ENCODE measurements around the gene ALG3.

Gene ALG3

GRCh38 chr3:184248454-184249411, at the start of gene ALG3:
ALG3 (minus strand) TSS chr3:184248962; CDS start chr3:184248940, 22 bp downstream.
- H3K4me3 ChIP-seq (ENCODE audit: low read depth, low read length): peak within 1 kb of the TSS; percentile 73
- TF ChIP-seq CTCF (IDR thresholded peaks at IDR 0.05; ENCODE audit: control insufficient read depth, extremely low read depth, insufficient read depth): 0 out of 2 replicates have a peak, but pooled peaks have one; percentile 3
- peak; percentile 62 for DNase-seq (ENCODE audit: low read depth)

GRCh38 chr3:184296616-184297015, 47.9 kb upstream of the ALG3 start:
- no peak for DNase-seq (ENCODE audit: low read depth)
- TF ChIP-seq CTCF (IDR thresholded peaks at IDR 0.05; ENCODE audit: control insufficient read depth, extremely low read depth, insufficient read depth): no peak
- no peak overlapping the region for H3K4me3 ChIP-seq (ENCODE audit: low read depth, low read length)

- no peak for TF ChIP-seq CTCF (IDR thresholded peaks at IDR 0.05; ENCODE audit: control insufficient read depth, extremely low read depth, insufficient read depth)
- no peak overlapping the region for H3K4me3 ChIP-seq (ENCODE audit: low read depth, low read length)
- DNase-seq (ENCODE audit: low read depth): peak; percentile 38
Observed at GRCh38 chr3:184295771-184296170, 47.0 kb upstream of the ALG3 start.

- no peak for DNase-seq (ENCODE audit: low read depth)
- no peak overlapping the region for H3K4me3 ChIP-seq (ENCODE audit: low read depth, low read length)
- TF ChIP-seq CTCF (IDR thresholded peaks at IDR 0.05; ENCODE audit: control insufficient read depth, extremely low read depth, insufficient read depth): no peak
Observed at GRCh38 chr3:184291738-184292445, 43.1 kb upstream of the ALG3 start.

GRCh38 chr3:184291044-184291737, 42.4 kb upstream of the ALG3 start:
- TF ChIP-seq CTCF (IDR thresholded peaks at IDR 0.05; ENCODE audit: control insufficient read depth, extremely low read depth, insufficient read depth): no peak
- no peak overlapping the region for H3K4me3 ChIP-seq (ENCODE audit: low read depth, low read length)
- DNase-seq (ENCODE audit: low read depth): no peak

- TF ChIP-seq CTCF (IDR thresholded peaks at IDR 0.05; ENCODE audit: control insufficient read depth, extremely low read depth, insufficient read depth): no peak
- no peak overlapping the region for H3K4me3 ChIP-seq (ENCODE audit: low read depth, low read length)
- no peak for DNase-seq (ENCODE audit: low read depth)
Observed at GRCh38 chr3:184290331-184290730, 41.6 kb upstream of the ALG3 start.

Data from LNCaP clone FGC (cell line).